Endometrial microvascular endothelial cells (primary cell): ENCODE measurements around the gene TOE1. TPM values are rescaled to one million over a fixed set of nuclear protein-coding genes. Genes with fewer than 3 reads are reported as not detected.
"Not testable (repeated sequence)": the region's sequence is repeated elsewhere in the genome, so short reads cannot be mapped to it uniquely, and the experiment has no call there.

Experiments used
- in situ Hi-C: cut with HindIII; loops from 2 replicates; pipeline ENCODE4 v1.10.0; 2017; ENCODE audit warnings: low sequenced_read_pairs, low pct_unique_long_range_greater_than_20kb; ENCODE audit errors: inconsistent ontology term
- total RNA-seq: library from RNA; depleted of rRNA; stranded (reverse); fragments of >200 nt; gene quantifications from one replicate; pipeline ENCODE4 v1.2.3, GENCODE V29; 2015; ENCODE audit errors: inconsistent ontology term

Gene TOE1
- total RNA-seq, 1 donor from 2014 or later = 43.5 TPM

DNA sequence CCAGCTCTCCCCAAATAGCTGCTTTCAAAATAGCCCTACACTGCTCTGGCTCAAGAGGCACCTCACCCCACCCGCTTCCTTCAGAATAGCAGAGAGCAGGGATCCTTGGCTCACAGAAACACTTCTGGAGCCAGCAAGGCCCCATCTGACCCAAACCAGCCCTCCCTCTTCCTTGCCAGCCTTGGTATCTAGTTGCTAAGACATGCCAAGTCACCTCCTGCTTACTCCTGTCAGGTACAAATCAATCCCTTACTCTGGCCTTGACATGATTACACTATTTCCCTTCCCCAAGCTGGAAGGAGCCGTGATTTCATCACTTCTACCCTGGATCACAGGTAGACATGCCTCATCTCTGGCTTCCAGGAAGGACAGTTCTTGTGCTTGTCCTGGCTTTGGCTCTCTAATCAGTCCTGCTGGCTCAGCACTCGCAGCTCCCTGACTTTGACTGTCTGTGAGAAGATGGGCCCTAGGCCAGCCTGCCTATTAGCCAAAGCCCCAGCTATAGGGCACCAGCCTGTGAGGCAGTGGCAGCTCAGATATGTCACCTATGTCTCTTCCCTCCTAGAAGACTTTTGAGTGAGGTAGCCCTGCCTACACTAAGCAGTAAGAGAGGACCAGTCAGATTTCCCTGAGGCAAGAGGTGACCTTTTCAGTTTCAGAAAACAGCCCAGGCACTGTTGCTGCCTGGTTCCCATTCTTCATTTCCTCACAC lies 9.2 kb downstream of the TOE1 start:
- in situ Hi-C loops = no loop called here

DNA sequence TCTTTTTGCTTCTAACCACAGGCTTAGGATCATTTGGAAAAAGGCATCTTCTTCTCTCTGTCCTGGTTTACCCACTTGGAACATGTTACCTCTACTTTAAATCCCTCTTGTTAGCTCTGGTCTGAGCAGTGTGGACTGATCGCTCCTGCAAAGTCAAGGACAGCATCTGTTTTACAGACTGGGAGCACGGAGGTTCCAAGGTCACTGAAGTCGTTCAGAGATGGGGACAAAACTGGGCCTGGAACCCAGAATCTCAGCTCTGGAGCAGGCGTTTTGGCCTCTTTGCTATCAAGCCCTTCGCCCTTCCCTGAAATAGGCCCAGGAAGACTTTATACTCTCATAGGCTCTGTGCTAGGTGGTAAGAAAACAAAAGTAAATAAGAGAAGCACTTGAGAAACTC lies 11.5 kb downstream of the TOE1 start:
- in situ Hi-C loops = no loop called here

DNA sequence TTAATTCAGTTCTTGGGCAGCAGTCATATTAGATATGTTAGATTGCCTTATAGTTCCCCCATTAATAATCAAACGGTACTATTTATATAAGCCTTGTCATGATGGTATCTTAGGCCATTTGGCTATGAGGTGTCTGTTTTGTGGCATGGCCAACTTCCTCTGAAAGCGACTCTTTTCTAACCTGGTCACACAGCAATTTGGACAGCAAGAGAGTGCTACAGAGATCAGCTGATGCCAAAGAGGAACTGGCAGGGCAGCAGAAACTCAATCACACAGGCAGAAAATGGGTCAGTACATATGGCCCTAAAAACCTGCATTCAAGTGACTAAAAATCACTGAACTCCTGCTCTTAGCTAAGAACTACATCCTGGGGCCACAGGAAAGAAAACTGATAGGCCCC lies 13.7 kb downstream of the TOE1 start:
- in situ Hi-C loops = no loop called here

DNA sequence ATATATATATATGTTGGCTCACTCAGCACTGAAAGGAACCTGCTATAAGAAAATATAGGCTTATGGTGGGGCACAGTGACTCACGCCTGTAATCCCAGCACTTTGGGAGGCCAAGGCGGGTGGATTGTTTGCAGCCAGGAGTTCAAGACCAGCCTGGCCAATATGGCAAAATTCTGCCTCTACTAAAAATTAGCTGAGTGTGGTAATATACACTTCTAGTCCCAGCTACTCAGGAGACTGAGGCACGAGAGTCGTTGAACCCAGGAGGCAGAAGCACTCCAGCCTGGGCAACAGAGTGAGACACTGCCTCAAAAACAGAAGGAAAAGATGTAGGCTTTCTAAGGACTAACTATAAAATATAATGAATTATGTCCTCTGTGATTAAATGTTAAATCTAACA lies 14.9 kb downstream of the TOE1 start:
- in situ Hi-C loops = no loop called here

DNA sequence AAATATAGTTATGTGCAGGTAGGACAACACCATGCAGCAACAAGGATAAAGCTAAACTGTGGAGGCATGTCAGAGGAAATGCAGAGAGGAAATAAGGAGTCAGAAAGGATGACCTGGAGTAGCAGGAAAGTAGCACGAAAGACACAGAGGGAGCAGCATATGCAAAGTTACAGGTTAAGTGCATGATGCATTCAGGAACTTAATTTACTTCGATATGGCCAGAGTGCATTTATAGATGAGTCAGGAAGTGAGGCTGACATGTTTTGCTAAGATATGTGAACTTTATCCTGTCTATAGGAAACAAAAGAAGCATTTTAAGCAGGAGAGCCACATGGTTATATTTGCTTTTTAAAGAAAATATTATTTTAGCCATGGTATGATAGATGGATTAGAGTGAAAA lies 15.7 kb downstream of the TOE1 start:
- in situ Hi-C loops = no loop called here

DNA sequence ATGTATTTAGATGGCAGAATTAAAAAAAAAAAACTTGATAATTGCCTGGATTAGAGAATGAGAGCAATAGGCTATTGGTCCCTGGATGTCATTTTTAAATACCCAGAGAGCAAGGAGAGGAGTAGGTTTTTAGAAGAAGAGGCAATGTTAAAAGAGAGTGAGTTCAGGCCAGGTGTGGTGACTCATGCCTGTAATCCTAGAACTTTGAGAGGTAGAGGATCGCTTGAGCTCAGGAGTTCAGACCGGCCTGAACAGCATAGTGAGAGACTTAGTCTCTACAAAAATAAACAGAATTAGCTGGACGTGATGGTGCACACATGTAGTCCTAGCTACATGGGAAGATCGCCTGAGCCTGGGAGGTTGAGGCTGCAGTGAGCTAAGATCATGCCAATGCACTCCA lies 16.2 kb downstream of the TOE1 start:
- in situ Hi-C loops = no loop called here

DNA sequence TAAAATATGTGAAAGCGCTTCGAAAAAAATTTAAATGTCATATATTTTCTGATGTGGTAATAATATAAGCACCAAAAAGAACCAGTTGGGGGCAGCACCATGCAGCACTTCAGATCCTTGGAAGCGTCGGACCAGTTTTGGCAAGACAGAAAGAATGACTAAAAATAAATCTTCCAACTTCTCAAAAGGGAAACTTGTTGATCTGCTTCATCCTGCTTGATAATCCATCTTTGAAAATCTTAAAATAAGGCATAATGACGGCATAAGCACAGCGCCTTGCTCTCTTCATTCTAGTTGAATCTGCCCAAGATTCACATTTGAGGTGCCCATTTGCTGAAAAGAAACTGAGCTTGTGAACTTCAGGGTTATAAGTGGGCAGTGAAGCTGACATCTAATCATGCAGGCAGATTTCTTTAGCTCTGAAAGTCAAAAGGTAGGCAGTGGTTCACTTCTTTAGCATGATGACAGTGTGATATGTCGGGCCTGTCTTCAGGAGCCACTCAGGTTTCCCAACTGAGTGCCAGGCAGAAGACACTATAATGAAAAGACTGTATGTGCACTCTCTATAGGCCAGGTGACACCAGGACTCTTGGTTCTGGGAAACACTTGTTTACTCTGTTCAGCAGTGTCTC lies 20.0 kb downstream of the TOE1 start:
- in situ Hi-C loops = no loop called here

DNA sequence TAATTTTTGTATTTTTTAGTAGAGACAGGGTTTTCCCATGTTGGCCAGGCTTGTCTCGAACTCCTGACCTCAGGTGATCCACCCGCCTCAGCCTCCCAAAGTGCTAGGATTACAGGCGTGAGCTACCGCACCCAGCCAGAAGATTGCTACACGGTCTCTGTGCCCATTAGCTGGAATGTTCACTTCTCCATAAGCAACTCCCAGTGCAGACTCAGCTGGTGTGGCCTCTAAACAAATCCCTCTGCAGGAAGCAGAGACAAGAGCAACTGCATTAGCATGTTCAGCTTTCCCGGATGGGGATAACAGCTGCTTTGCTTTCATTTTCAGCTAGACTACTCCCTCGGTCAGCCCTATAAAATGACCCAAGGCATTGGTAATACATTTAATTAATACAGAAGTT lies 21.0 kb downstream of the TOE1 start:
- in situ Hi-C loops = not testable (repeated sequence)

DNA sequence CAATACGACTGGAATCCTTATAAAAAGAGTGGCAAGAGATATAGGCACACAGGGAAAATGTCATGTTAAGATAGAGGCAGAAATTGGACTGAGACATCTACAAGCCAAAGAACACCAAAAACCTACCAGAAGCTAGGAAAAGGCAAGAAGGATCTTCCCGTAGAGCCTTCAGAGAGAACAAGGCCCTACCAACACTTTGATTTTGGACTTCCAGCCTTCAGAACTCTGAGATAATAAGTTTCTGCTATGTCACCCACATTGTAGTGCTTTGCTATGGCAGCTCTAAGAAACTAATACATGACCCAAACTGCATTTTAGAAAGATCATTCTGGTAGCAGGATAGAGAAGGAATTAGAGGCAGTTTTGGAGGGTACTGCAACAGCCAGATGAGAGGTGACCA lies 24.3 kb downstream of the TOE1 start:
- in situ Hi-C loops = no loop called here

DNA sequence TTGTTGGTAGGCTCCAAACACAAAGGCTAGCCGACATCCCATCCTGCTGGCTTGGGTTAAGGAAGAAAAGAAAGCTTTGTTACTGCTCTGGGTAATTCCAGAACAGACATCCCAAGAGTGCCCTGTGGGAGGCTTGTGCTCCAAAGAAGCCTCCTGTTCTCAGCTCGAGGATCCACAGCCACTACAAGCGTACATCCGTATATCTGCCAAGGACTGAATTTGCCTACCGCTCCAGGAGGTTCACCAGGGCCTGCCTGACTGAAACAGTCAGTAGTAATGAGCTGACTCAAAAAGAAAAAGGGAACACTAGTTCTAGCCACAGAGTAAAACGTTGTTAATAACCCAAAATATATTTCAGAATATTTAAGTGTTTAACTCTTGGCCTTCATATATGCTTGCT lies 25.1 kb downstream of the TOE1 start:
- in situ Hi-C loops = no loop called here

DNA sequence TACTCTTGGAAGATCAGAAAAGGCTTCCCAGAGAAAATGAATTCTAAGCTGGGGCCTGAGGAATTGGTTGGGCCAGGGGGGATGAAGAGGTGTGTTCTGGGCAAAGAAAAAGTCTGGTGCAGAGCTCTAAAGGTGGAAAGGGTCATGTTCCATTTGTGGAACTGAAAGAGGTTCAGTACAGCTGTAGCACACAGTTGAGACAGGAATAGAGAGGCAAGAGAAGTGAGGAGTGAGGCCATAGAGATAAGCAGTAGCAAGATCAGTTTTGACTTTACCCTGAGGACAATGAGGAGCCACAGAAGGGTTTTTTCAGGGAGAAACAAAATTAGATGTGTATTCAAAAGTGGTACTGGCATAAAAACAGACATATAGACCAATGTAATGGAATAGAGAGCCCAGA lies 30.6 kb downstream of the TOE1 start:
- in situ Hi-C loops = no loop called here

DNA sequence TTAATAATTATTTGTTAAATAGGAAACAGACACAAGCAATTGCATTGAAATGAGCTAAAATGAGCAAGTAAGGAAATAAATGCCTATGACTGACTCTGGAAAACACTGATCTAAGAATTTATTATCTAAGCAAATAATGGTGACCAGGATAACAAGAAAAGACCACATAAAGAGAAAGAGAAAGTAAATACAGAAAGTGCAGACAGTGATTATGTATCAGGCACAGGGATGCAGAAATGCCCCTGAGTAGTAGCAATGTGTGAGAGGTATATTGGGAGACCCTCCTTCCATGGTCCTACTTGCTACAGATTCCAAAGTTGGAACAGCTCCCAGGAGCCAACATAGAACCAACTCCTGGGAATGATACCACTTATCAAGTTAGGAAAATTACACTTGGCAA lies 33.6 kb downstream of the TOE1 start:
- in situ Hi-C loops = no loop called here

DNA sequence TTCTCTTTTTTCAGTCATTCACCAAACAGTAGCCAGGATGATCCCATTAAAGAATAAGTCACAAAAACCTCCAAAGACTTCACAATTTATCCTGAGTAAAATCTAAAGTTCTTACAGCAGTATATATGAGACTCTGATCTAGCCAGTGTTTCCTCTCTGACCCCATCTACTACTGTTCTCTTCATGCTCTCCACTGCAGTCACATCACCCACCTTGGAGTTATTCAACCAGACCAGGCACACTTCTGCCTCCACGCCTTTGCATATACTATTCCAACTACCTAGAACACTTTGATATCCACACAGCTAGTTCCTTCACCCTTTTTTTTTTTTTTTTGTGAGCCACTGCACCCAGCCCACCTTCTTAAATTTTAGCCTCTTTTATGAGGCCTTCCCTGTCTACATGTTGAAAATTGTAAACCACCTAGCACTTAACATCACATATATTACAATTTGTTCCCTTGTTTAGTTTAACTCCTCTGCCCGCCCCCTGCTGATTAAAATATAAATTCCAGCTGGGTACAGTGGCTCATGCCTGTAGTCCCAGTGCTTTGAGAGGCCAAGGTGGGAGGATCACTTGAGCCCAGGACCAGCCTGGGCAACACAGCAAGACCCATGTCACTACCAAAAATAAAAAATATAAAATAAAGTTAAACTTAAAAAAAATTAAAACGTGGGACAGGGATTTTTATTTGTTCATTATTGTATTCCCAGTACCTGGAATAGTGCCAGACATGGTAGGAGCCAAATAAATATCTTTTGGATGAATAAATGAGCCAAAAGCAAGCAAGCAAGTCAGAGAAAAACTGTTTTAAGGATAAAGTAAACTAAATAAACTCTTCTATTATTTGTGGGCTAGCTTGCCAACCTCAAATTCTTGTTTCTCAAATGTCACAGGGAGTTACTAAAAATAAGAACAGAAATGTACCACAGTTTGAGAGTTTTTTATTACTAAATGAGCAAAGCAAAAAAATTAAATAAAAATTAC lies 35.4 kb downstream of the TOE1 start:
- in situ Hi-C loops = no loop called here

DNA sequence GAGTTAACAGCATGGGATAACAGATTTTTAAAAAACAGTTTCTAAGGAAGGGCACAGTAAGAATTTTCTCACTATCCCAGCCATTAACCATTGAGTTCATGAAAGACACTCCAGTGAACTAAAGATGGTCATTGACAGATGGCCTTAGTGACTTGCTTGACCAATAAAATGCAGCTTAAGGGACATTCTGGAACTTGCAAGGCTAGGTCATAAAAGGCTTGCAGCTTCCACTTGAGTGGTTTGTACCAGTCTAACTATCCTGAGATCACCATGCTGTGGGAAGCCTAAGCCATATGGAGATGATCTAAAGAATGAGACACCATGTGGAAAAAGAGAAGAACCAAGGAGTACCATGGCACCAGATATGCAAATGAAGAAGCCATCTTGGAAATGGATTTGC lies 38.2 kb downstream of the TOE1 start:
- in situ Hi-C loops = no loop called here

DNA sequence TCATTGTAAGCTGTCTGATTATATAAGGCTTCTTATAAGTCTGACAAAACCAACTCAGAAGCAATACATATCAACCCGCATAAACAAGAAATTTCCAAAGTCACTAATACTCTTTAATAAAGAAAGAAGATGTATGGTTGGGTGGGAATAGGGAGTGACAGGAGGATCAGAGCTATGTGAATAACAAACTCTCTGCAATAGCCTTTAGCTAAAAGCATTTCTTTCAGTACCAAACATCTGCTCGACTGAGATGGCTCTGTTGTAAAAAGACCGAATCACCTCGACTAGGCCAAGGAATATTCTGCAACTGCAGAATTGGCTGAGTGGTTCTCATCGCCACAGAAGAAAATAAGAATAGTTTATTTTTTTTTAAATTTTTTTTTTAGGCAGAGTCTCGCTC lies 39.6 kb downstream of the TOE1 start:
- in situ Hi-C loops = no loop called here

DNA sequence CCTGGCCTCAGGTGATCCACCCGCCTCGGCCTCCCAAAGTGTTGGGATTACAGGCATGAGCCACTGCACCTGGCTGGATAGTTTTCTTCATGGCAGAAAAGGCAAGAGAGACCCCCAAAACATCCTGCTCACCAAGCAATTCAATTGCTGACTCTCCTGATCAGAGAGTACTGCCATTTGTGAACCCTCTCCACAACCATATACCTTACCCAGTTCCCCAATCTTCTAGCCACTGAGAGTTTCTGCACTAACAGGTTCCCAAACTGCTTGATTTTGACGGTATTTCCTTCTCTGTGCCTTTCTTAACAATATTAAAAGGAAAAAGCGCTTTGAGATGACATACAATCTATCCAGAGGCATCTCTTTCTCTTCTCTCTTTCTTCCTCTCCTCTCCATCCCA lies 40.2 kb downstream of the TOE1 start:
- in situ Hi-C loops = no loop called here

DNA sequence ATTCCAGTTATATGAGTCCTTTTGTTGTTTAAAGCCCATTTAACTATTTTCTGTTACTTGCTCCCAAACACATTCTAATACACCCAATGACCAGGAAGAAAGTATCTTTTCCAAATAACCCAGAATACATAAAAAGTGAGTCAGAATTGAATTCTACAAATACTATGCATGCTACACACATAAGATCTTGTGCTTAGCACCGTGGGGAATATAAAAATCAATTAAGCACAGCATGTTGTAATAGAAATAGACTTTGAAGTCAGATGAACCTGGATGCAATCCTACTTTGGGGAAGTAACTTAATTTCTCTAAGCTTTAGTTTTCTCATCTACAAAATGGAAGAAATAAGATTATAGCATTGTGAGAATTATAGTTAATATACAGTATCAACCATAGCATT lies 40.8 kb downstream of the TOE1 start:
- in situ Hi-C loops = no loop called here

DNA sequence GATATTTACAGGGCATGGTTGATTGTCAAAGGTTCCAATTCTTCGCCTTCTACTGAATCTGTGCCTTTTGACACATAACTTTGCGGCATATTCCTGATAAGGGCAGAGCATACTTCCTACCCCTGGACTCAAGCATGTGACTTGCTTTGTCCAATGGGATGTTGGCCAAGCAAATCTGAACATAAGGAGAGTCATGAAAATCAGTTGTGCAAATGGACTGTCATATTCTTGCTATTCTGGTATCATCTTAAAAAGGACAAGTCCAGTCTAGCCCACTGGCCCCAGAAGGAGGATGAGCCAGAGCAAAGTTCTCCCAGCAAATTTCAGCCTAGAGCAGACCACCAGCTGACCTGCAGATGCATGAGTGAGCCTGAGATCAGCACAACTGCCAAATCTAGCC lies 41.3 kb downstream of the TOE1 start:
- in situ Hi-C loops = no loop called here

DNA sequence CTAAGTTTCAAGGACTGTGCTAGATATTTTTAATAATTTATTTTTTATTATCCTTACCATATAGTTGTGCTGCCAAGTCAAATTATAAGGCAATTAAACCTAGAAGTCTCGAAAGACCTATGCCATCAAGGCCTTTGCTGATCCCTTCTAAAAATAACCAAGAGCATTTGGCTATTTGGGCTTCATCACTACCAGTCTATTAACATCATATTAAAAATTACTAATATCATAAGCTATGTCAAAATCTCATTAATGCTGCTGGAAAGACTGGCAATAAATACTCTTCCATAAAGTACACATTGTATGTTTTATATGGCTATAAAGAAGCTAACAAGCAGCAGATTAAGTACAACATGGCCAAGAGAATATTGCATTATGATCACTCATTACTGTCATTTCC lies 43.2 kb downstream of the TOE1 start:
- in situ Hi-C loops = no loop called here

DNA sequence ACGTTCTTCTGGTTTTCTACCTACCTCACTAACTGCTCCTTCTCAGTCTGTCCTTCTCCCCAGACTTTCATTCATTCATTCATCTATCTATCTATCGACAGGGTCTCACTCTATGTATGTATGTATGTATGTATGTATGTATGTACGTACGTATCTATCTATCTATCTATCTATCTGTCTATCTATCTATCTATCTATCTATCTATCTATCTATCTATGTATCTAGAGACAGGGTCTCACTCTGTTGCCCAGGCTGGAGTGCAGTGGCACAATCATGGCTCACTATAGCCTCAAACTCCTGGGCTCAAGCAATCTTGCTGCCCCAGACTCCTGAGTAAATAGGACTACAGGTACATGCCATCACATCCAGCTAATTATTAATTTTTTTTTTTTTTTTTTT lies 44.2 kb downstream of the TOE1 start:
- in situ Hi-C loops = not testable (repeated sequence)
